HG03064 (cell line): ENCODE data around the gene BEX4.
"Not testable (repeated sequence)": the region's sequence is repeated elsewhere in the genome, so short reads cannot be mapped to it uniquely, and the experiment has no call there.

Experiments
- ATAC-seq: cut with Tn5 transposase; IDR thresholded peaks from one replicate; pipeline ENCODE4 v1.9.1; 2021; ENCODE audit warnings: low read depth; ENCODE audit not compliant: unreplicated experiment

BEX4 gene, protein sequence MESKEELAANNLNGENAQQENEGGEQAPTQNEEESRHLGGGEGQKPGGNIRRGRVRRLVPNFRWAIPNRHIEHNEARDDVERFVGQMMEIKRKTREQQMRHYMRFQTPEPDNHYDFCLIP

DNA sequence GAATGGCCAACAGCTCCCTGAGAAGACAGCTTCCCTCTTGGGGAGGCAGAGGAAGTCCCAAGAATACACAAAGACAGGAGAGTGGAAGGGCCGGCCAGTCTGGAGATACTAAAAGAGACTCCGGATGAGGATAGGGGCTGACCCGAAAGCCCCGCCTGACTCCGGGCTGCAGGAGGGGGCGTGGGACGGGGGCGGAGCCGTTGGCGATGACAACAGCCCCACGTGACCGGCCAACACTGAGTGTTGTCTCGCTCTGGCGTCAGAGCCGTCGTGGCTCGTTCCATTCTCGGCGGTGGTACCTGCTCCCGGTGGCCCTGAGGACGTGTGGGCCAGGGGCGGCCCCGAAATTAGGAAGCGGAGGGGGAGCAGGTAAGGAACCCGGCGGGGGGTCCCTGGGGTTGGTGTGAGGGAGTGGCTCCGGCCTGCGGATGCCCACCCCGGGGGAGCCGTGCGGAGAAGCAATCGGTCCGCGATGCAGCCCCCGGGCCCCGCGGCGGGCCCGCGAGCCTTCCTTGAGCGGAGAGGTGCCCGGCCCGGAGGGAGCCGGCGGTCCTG lies at the start of gene BEX4:
TSS of gene BEX4 (plus strand) at position 239 of the 555 bp plus-strand sequence. CDS start 1,046 bp downstream, outside the sequence.
- peak; percentile 85 for ATAC-seq

DNA sequence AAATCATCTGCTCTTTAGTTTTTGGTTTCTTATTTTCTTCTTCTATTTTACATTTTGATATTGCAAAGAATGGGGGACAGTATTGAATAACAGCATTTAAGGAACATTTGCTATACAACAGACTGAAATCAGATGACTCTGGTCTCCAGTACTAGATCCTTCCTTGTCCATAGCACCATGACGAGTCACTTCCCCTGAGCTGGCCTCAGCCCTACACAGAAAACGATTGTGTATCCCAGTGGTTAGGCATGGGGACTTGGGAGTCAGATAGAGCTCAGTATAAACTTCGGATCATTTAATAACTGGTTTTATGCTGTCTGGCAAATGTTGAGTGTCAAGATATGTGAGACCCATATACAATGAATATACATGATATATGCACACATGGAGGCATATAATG lies 44.7 kb upstream of the BEX4 start:
- no peak for ATAC-seq

- no peak for ATAC-seq
Observed at GRCh38 chrX:103171353-103171752, 43.6 kb upstream of the BEX4 start.

GRCh38 chrX:103175256-103175655 lies 39.7 kb upstream of the BEX4 start:
- not testable (repeated sequence) for ATAC-seq

DNA sequence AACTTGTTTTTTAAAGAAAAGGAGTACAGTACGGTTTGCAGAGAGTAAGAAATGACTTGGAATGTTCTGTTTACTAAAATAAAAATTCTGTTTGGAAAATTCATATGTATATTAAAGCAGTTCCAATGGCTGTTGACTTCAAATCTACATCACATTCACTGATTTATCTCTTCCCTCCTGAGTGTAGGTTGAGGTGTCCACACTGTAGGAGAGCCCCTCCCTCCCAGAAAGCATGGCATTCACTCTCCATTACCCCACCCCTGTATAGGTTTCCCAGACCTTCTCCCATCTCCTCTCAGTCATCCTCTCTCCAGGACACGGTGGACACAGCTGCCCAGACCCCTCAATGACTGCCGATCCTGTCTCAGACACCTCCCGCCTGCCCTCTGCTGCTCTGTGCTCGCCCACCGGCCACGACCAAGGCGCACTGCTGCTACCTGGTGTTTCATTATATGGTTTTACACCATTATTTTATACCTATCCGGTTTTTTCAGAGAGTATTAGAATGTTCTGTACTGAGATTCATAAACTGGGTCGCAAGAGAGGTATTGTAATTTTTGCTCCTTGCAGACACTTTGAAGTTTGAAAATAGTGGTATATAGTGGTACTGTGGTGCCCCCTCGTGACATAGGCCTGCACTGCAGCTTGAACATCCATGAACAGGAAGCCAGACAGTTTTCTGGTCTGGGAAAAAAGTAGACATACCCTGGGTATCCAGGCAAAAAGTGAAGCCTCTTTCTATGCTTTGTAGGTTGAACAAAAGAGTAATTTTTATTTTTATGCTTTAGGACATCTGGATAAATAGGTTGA lies 38.8 kb upstream of the BEX4 start:
- no peak for ATAC-seq

GRCh38 chrX:103177556-103177955 lies 37.4 kb upstream of the BEX4 start:
- ATAC-seq = no peak

- no peak for ATAC-seq
Observed at GRCh38 chrX:103183912-103184311, 31.0 kb upstream of the BEX4 start.

- no peak for ATAC-seq
Observed at GRCh38 chrX:103187953-103188475, 26.9 kb upstream of the BEX4 start.

DNA sequence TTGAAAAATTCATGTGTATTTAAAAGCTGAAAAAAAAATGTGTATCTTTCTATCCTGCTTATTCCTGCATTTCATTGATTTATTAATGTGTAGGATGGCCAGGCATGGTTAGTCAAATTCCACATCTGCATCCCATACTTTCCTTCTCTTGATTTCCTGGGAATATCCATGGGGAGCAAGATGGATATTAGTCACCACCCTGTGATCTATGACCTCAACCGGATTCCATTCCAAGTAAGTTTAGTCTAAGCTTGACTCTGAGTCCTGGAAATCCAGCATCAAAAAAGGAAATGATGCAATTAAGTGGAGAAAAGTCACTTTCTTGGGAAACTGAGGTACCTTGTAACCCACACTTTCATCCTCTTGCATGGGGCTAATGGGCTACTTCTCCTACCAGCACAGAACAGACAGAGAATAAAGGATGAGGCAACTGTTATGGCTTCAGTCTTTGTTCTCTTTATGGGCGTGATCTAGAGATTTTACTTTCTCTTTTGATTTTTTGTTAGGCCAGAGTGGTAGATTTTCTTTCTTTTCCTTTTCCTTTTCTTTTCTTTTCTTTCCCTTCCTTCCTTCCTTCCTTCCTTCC lies 17.1 kb upstream of the BEX4 start:
- no peak for ATAC-seq

DNA sequence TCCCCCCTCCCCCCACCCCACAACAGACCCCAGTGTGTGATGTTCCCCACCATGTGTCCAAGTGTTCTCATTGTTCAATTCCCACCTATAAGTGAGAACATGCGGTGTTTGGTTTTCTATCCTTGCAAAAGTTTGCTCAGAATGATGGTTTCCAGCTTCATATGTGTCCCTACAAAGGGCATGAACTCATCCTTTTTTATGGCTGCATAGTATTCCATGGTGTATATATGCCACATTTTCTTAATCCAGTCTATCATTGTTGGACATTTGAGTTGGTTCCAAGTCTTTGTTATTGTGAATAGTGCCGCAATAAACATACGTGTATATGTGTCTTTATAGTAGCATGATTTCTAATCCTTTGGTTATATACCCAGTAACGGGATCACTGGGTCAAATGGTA lies 16.2 kb upstream of the BEX4 start:
- not testable (repeated sequence) for ATAC-seq

DNA sequence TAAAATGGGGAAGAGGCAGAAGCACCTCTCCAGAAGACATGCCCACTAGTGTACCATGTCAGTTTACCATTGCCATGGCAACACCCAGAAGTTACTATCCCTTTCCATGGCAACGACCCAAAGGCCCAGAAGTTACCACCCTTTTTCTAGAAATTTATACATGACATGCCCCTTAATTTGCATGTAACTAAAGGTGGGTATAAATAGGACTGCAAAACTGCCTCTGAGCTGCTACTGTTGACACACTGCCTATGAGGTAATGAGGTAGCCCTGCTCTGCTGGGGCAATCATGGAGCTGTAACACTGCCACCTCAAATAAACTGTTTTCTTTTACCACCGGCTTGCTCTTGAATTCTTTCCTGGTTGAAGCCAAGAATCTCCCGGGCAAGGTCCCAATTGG lies 13.9 kb upstream of the BEX4 start:
- ATAC-seq = no peak

DNA sequence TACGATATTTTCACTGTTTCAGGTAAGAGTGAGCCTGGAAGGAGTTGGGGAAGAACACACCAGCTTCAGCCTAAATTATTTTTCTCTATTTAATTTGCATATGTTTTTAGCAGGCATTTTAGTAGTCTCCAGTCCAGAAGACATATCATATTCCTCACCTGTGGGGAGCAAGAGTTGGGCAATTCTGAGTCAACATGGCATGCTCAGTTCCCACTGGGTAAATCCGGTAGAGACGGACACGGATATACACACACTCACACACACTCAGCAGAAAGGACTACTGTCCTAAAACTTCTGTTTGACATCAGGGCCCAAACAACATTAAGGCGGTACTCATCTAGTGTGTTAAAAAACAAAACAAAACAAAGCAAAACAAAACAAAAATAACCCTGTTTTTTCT lies 4.9 kb upstream of the BEX4 start:
- no peak for ATAC-seq

DNA sequence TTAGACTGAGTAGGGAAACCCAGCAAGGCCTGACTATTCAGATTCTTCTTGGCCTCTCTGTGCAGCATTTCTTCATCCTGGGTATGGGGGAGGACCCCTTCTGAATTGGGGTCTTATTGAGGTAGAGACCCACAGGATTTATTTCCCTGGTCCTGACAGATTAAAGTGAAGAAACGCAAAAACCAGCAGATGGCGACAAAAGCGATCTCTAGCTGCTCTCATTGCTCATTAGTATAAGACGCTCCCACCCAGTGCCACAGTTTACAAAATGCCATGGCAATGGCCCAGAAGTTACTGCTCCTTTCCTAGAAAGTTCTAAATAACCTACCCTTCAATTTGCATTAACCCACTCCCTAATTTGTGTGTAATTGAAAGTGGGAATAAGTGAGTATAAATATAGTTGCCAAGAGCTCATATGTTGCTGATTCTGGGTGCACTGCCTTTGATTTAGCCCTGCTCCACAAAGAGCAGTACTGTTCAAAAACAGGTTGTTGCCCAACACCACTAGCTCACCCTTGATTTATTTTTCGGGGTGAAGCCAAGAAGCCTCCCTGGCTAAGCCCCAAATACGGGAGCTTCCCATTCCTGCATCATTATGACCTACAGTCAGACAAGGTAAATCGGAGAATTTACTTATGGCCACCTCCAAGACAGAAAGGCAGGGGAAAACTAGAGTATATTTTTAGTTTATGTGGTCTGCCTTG lies 3.7 kb upstream of the BEX4 start:
- no peak for ATAC-seq

DNA sequence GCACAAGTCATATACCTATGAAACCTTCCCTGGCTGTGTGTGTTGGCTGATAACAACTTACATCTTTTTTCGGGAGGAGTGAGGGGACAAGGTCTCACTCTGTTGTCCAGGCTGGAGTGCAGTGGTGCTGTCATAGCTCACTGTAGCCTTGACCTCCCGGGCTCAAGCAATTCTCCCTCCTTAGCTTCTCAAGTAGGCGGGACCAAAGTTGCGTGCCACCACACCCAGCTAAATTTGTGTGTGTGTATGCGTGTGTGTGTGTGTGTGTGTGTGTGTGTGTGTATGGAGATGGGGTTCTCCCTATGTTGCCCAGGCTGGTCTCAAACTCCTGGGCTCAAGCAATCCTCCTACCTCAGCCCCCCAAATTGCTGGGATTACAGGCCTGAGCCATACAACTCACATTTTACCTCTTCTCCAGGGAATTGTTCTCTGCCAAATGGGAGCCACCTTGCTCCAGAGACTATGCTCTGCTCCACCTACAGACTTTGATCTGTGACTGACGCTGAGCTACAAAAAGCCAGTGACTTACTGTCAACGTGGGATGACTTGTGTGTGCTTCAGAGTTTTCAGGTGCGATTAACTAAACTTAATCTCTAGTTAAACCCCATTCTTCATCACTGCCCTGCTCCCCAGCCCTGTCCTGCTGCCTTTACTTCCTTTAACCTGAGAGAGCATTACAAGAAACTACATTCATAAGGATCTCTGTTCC lies 2.0 kb upstream of the BEX4 start:
- no peak for ATAC-seq

DNA sequence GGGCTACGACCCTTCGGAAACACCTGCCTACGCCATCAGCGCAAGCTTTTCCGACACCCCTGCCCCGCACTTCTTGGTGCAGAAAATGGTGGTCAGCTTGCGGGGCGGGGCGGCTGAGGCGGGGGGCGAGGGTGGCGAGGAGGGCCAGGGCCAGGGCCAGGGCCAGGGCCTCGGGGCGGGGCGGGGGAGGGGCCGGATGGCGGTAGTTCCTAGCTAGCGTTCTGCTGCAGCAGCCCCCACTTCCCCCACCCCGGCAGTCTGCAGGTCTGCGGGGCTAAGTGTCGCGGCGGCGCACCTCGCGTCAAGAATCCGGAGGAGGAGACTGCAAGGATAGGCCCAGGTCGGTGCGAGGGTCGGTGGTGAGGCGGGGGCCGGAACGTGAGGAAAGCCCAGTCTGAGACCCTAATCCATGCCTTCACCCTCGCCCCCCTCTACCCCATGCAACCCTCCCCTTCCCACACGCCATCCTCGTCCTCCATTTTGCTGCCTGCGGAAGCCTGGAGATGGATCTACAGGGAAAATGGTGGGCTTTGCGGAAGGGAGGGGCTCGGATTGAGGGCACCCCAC lies 600 bp downstream of the BEX4 start:
- ATAC-seq = peak; percentile 4

DNA sequence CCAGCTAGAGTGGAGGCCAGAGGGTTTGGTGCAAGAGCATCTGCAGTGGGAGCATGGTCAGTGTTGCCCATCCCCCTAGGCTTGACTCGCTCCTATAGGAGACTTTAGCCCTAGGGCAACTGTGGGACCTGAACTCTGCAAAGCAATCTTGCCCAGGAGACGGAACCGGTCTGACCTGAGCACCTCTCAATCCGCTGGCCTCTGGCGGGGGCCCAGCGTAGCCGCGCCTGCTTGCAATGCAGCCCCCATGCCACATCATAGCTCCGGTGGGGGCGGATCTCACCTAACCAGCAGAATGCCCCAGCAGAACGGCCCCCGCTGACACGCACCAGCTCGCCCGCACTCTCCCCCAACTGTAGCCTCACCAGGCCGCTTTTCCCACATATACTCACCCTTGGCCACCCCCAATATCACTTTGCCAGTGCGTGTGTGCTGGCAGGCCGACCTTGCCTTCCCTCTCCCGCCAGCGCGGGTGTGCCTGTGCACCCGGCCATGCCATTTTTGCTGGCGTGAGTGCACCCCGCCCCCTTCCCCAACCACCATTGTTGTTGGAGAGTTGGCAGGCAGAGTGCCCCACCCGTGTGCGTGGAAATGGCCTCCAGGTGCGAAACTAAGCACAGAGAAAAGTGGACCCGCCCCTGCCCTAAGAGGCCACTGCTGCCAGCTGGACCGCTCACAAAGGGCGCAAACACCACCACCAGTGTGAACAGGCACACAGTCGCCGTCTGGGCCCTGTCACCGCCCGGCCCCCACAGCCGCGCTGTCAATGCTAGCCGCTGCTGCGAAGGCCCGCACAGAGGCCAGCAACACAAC lies 5.8 kb downstream of the BEX4 start:
- no peak for ATAC-seq

GRCh38 chrX:103225918-103226317 lies 11.0 kb downstream of the BEX4 start:
- not testable (repeated sequence) for ATAC-seq

DNA sequence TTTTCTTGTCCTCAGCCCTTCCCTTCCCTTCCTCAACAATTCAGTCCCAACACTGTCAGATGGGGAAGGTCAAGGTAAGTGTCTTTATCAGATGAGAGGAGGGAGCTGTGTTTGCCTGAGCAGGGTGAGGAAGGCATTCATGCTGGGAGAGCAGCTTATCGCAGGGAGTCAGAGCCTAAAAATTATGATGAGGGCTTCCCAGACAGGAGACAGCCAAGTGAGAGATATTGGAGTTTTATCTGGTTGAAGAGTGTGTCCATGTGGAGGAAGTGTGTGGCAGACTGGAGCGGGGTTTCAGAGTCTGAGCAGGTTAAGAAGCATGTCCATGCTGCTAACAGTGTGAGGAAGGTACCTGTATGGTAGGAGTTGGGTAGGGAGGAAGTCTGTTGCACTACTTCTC lies 18.4 kb downstream of the BEX4 start:
- ATAC-seq = no peak

DNA sequence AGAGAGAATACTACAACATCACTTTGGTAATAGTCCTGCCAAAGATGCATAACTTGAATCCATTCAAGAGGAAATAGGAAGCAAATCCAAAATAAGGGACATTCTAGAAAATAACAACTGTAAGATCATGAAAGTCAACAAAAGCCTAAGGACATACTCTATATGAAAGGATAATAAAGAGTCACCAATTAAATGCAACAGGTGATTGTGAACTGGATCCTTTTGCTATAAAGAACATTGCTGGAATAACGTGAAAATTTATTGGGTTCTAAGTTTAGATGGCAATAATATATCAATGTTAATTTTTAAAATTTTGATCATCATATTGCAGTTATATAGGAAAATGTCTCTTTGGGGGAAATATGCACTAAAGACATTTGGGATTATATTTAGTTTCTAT lies 20.0 kb downstream of the BEX4 start:
- no peak for ATAC-seq
